IgD-negative memory B cell (primary cell): ENCODE data around the gene ABCA1. TPM values are rescaled to one million over a fixed set of nuclear protein-coding genes. Genes with fewer than 3 reads are reported as not detected.

Experiments
- H3K27ac Mint-ChIP-seq, 3 donors: one replicate each; pipeline ENCODE4 v1.8.0; 2020 to 2022; ENCODE audit warnings: mild to moderate bottlenecking in 3 of 3, mixed read lengths in 3 of 3, moderate library complexity in 1 of 3
- H3K27me3 Mint-ChIP-seq: one replicate; pipeline ENCODE4 v1.8.0; 2021; ENCODE audit warnings: mixed read lengths
- H3K36me3 Mint-ChIP-seq: one replicate; pipeline ENCODE4 v1.8.0; 2020; ENCODE audit warnings: mild to moderate bottlenecking, mixed read lengths
- H3K4me1 Mint-ChIP-seq, 3 donors: one replicate each; pipeline ENCODE4 v1.8.0; 2020 to 2022; ENCODE audit warnings: mixed read lengths in 3 of 3, mild to moderate bottlenecking in 1 of 3
- H3K4me3 Mint-ChIP-seq, 4 donors: one replicate each; pipeline ENCODE4 v1.8.0; 2020 to 2022; ENCODE audit warnings: mild to moderate bottlenecking in 4 of 4, mixed read lengths in 4 of 4, moderate library complexity in 3 of 4
- H3K9me3 Mint-ChIP-seq, 3 donors: one replicate each; pipeline ENCODE4 v1.8.0; 2020 to 2021; ENCODE audit warnings: mixed read lengths in 3 of 3, mild to moderate bottlenecking in 1 of 3
- polyA plus RNA-seq: library from polyadenylated mRNA; unstranded; fragments of 300-500 nt; fragmentation: Illumina TruSeq; gene quantifications from one replicate; pipeline ENCODE4 v1.2.3, GENCODE V29; 2021

ABCA1 gene
- polyA plus RNA-seq, 1 donor from 2014 or later: 1.3 TPM

- no peak overlapping the region for H3K27ac Mint-ChIP-seq
- H3K27me3 Mint-ChIP-seq: peaks cover 2% of the 10 kb centered on the region
- peaks cover 4% of the 10 kb centered on the region for H3K36me3 Mint-ChIP-seq
- no peak overlapping the region for H3K4me3 Mint-ChIP-seq
- no peaks in the 10 kb centered on the region for H3K9me3 Mint-ChIP-seq
- no peaks in the 10 kb centered on the region for H3K4me1 Mint-ChIP-seq
Observed at GRCh38 chr9:104800068-104800785, 127.7 kb downstream of the ABCA1 start.

DNA sequence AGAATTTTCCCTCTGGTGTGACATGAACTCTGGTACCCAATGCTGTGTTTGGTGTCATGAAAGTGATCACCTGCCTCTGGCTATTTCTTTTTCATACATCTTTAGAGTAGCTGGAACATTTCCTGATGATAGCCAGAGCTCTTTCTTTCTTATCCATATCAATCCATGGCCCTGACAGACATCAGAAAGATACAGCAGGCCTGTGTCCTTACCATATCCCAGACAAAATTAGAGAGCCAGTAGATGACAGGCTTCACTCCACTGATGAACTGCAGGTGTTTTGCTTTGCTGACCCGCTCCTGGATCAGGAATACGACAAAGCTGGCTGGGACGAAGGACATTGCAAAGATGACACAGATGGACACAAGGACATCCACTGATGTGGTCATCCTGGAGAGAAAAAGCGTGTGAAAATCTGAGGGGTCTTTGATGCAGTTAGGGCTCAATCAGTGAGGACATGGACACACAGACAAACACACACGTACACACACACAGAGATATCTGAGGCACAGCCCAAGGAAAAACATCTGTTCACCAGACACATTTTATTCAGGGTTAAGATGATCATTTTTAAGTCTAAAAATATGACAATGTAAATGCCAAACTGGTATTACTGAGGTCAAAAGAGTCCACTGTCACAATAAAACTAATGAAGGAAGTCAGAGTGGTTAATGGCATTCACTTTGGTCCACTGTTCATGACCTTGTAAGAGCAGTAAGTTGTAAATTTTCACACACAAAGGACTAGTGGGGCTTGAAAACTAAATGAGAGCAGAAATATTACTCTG is 129.6 kb downstream of the ABCA1 start:
- Mint-ChIP-seq H3K27me3 (peaks cover 2% of the 10 kb centered on the region), H3K4me1 (no peaks in the 10 kb centered on the region), H3K27ac (no peak overlapping the region), H3K9me3 (no peaks in the 10 kb centered on the region), H3K4me3 (no peak overlapping the region), H3K36me3 (peaks cover 4% of the 10 kb centered on the region)

DNA sequence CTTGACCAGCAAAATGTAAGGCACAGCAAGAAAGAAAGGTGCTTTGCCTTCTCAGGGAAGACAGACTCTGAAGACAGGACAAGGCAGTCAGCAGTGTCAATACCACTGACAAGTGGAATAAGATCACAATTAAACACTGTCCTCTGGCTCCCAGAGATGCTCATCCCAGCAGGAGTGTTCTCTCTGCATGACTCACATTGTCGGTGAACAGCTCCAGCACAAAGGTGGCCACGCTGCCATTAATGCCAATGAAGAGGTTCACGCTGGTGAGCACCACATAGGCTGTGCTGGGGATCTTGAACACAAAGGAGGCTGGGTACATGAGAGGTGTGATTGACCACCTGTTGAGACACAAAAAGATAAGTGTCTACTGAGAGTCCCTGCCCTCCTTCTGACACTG is 132.1 kb downstream of the ABCA1 start:
- no peaks in the 10 kb centered on the region for H3K36me3 Mint-ChIP-seq
- no peak overlapping the region for H3K4me3 Mint-ChIP-seq
- peaks cover 2% of the 10 kb centered on the region for H3K27me3 Mint-ChIP-seq
- no peaks in the 10 kb centered on the region for H3K9me3 Mint-ChIP-seq
- no peak overlapping the region for H3K27ac Mint-ChIP-seq
- no peaks in the 10 kb centered on the region for H3K4me1 Mint-ChIP-seq

GRCh38 chr9:104795082-104795481 is 132.9 kb downstream of the ABCA1 start:
- H3K27me3 Mint-ChIP-seq: peaks cover 2% of the 10 kb centered on the region
- H3K9me3 Mint-ChIP-seq: no peaks in the 10 kb centered on the region
- H3K36me3 Mint-ChIP-seq: no peaks in the 10 kb centered on the region
- H3K27ac Mint-ChIP-seq: peak overlapping the region in 1 of 3 donors; percentile 32
- no peak overlapping the region for H3K4me3 Mint-ChIP-seq
- H3K4me1 Mint-ChIP-seq: no peaks in the 10 kb centered on the region

DNA sequence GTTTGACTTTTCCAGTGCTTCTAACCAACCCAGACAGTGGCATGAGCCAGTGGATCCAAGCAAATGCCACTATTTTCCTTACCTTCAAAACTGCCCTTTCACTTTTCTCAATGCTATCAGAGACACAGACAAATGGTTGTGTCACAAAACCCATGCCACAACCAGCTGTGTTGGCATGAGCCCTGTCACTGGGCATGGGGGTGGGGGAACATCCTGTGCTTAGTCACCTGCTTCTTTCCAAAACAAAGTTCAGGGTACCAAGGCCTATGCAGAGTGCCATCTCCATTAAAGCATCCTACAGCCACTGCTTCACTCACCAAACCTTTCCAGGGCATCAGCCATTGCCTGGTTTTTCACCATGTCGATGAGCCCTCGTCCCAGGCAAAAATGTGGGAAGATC is 133.9 kb downstream of the ABCA1 start:
- Mint-ChIP-seq H3K9me3 (no peaks in the 10 kb centered on the region), H3K4me1 (no peaks in the 10 kb centered on the region), H3K27ac (no peak overlapping the region), H3K4me3 (no peak overlapping the region), H3K27me3 (peaks cover 2% of the 10 kb centered on the region), H3K36me3 (no peaks in the 10 kb centered on the region)

GRCh38 chr9:104788251-104788650 is 139.7 kb downstream of the ABCA1 start:
- H3K36me3 Mint-ChIP-seq: peaks cover 3% of the 10 kb centered on the region
- no peak overlapping the region for H3K4me3 Mint-ChIP-seq
- H3K27me3 Mint-ChIP-seq: no peaks in the 10 kb centered on the region
- H3K4me1 Mint-ChIP-seq: peaks cover 5 to 7% (median 7%) of the 10 kb centered on the region in 3 donors
- no peaks in the 10 kb centered on the region for H3K9me3 Mint-ChIP-seq
- no peak overlapping the region for H3K27ac Mint-ChIP-seq

DNA sequence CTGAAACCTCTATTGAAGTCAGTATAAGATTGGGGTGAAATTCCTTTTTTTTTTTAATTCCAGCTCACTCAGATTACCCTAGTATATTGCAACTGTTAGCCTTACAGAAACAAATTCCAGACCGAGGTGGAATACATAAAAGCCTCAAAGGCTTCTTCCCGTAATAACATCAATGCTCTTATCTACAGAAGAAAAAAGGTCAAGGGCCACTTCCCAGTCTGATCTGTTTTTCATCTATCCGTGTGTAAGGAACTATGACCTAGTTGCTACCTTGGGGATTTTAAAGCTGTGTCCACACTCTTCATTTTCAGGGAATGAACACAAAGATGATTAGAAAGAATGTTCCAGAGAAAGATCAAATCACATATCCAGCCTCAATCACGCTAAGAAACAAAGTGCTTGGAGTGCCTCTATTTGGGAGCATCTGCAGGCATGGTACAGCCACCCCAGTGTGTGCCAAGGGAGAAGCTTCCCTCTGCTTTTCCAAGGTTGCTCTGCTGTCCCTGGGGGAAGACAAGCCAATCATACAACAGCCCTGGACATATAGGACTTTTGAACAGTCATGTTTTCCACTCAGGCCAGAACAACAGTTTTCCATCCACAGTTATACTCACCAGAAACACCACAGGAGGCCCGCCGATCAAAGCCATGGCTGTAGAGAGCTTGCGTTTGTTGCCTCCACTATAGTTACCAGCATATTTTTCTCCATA is 140.5 kb downstream of the ABCA1 start:
- Mint-ChIP-seq H3K27ac (no peak overlapping the region), H3K9me3 (no peaks in the 10 kb centered on the region), H3K4me1 (peaks cover 5 to 7% (median 7%) of the 10 kb centered on the region in 3 donors), H3K4me3 (no peak overlapping the region), H3K36me3 (peaks cover 3% of the 10 kb centered on the region), H3K27me3 (no peaks in the 10 kb centered on the region)

- H3K27me3 Mint-ChIP-seq: no peaks in the 10 kb centered on the region
- no peaks in the 10 kb centered on the region for H3K9me3 Mint-ChIP-seq
- peaks cover 5 to 7% (median 7%) of the 10 kb centered on the region in 3 donors for H3K4me1 Mint-ChIP-seq
- peaks cover 3% of the 10 kb centered on the region for H3K36me3 Mint-ChIP-seq
- no peak overlapping the region for H3K27ac Mint-ChIP-seq
- H3K4me3 Mint-ChIP-seq: no peak overlapping the region
Observed at GRCh38 chr9:104786293-104786692, 141.7 kb downstream of the ABCA1 start.

DNA sequence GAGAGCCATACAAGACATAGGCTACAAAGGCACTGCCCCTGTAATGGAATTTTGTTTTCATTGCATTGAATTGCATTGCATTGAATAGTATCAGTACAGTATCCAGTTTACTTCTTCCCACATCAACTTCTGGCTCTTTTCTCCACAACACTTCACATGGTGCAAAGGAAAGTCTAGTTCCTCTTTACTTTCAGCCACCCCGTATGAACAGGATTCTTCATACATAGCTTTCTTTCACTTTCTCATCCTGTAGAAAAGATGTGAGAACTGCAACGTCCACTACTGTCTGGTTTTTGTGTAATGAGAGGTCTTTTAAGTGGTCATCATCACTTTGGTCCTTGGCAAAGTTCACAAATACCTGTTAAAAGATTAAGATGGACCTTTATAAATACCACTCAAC is 143.9 kb downstream of the ABCA1 start:
- peak overlapping the region in 1 of 4 donors; percentile 58 for H3K4me3 Mint-ChIP-seq
- H3K4me1 Mint-ChIP-seq: peaks cover 10 to 17% (median 16%) of the 10 kb centered on the region in 3 donors
- peak overlapping the region in 1 of 3 donors; percentile 71 for H3K27ac Mint-ChIP-seq
- no peaks in the 10 kb centered on the region for H3K9me3 Mint-ChIP-seq
- no peaks in the 10 kb centered on the region for H3K27me3 Mint-ChIP-seq
- peaks cover 3% of the 10 kb centered on the region for H3K36me3 Mint-ChIP-seq

- Mint-ChIP-seq H3K4me1 (peaks cover 10 to 22% (median 16%) of the 10 kb centered on the region in 3 donors), H3K27ac (no peak overlapping the region), H3K4me3 (no peak overlapping the region), H3K27me3 (no peaks in the 10 kb centered on the region), H3K36me3 (peaks cover 3% of the 10 kb centered on the region), H3K9me3 (no peaks in the 10 kb centered on the region)
Observed at GRCh38 chr9:104783588-104783987, 144.4 kb downstream of the ABCA1 start.

GRCh38 chr9:104780796-104781395 is 147.1 kb downstream of the ABCA1 start:
- Mint-ChIP-seq H3K9me3 (no peaks in the 10 kb centered on the region), H3K36me3 (peaks cover 5% of the 10 kb centered on the region), H3K4me1 (peaks cover 12 to 25% (median 21%) of the 10 kb centered on the region in 3 donors), H3K27ac (peak overlapping the region in 1 of 3 donors; percentile 4), H3K4me3 (no peak overlapping the region), H3K27me3 (no peaks in the 10 kb centered on the region)

- peak overlapping the region in 2 of 3 donors; percentile 4 to 33 for H3K27ac Mint-ChIP-seq
- peaks cover 2% of the 10 kb centered on the region for H3K36me3 Mint-ChIP-seq
- no peak overlapping the region for H3K4me3 Mint-ChIP-seq
- peaks cover 12 to 25% (median 21%) of the 10 kb centered on the region in 3 donors for H3K4me1 Mint-ChIP-seq
- H3K9me3 Mint-ChIP-seq: no peaks in the 10 kb centered on the region
- no peaks in the 10 kb centered on the region for H3K27me3 Mint-ChIP-seq
Observed at GRCh38 chr9:104779946-104780535, 147.9 kb downstream of the ABCA1 start.

GRCh38 chr9:104779334-104779733 is 148.6 kb downstream of the ABCA1 start:
- Mint-ChIP-seq H3K4me1 (peaks cover 11 to 24% (median 20%) of the 10 kb centered on the region in 3 donors), H3K27me3 (no peaks in the 10 kb centered on the region), H3K4me3 (no peak overlapping the region), H3K27ac (peak overlapping the region in 1 of 3 donors; percentile 47), H3K36me3 (peaks cover 2% of the 10 kb centered on the region), H3K9me3 (no peaks in the 10 kb centered on the region)

GRCh38 chr9:104778802-104779201 is 149.2 kb downstream of the ABCA1 start:
- Mint-ChIP-seq H3K4me1 (peaks cover 7 to 19% (median 16%) of the 10 kb centered on the region in 3 donors), H3K9me3 (no peaks in the 10 kb centered on the region), H3K27ac (peak overlapping the region in 1 of 3 donors; percentile 47), H3K4me3 (no peak overlapping the region), H3K36me3 (peaks cover 2% of the 10 kb centered on the region), H3K27me3 (no peaks in the 10 kb centered on the region)
